Karpas-422 (cell line): ENCODE data around the gene CDH6. TPM values are rescaled to one million over a fixed set of nuclear protein-coding genes. Genes with fewer than 3 reads are reported as not detected.
"Not testable (repeated sequence)": the region's sequence is repeated elsewhere in the genome, so short reads cannot be mapped to it uniquely, and the experiment has no call there.

Source experiments
- DNase-seq: peaks from one replicate; pipeline ENCODE4 v3.0.0-alpha.2; 2015
- H2AFZ ChIP-seq: fragments of 200-600 bp; sonication (generic); 2 replicates; pipeline ENCODE4 v1.6.1; 2014; ENCODE audit warnings: antibody characterized with exemption, low read length, mixed read lengths
- H3K27ac ChIP-seq: fragments of 200-600 bp; sonication (generic); 2 replicates; pipeline ENCODE4 v1.5.1; 2014; ENCODE audit warnings: mild to moderate bottlenecking, low read length, moderate library complexity
- H3K27me3 ChIP-seq: fragments of 200-600 bp; sonication (generic); 2 replicates; pipeline ENCODE4 v1.6.1; 2014; ENCODE audit warnings: low read length, mixed read lengths
- H3K36me3 ChIP-seq: fragments of 200-600 bp; sonication (generic); 2 replicates; pipeline ENCODE4 v1.6.1; 2014; ENCODE audit warnings: low read length, mixed read lengths; ENCODE audit not compliant: insufficient read depth
- H3K4me1 ChIP-seq: fragments of 200-600 bp; sonication (generic); 2 replicates; pipeline ENCODE4 v1.6.1; 2014; ENCODE audit warnings: mild to moderate bottlenecking, low read length, mixed read lengths
- H3K4me2 ChIP-seq: fragments of 200-600 bp; sonication (generic); 2 replicates; pipeline ENCODE4 v1.6.1; 2014; ENCODE audit warnings: low read length, low read depth, mild to moderate bottlenecking; ENCODE audit not compliant: poor library complexity, severe bottlenecking
- H3K4me3 ChIP-seq: fragments of 200-600 bp; sonication (generic); 2 replicates; pipeline ENCODE4 v1.5.1; 2014; ENCODE audit warnings: mild to moderate bottlenecking, antibody characterized with exemption, low read length, mixed read lengths
- H3K79me2 ChIP-seq: fragments of 200-600 bp; sonication (generic); 2 replicates; pipeline ENCODE4 v1.6.1; 2014; ENCODE audit warnings: mild to moderate bottlenecking, low read length, mixed read lengths
- H3K9ac ChIP-seq: fragments of 200-600 bp; sonication (generic); 2 replicates; pipeline ENCODE4 v1.6.0; 2014; ENCODE audit warnings: low read length
- H3K9me2 ChIP-seq: fragments of 200-600 bp; sonication (generic), shearing (Covaris generic); replicated peaks from 2 replicates; pipeline ENCODE4 v1.6.0; 2014; ENCODE audit warnings: mild to moderate bottlenecking, low read length, moderate library complexity; ENCODE audit not compliant: insufficient read depth
- H3K9me3 ChIP-seq: fragments of 300-700, 200-600 bp; sonication (generic); 2 replicates; pipeline ENCODE4 v1.6.1; 2014; ENCODE audit warnings: low read length, mixed read lengths
- H4K20me1 ChIP-seq: fragments of 200-600 bp; sonication (generic); 2 replicates; pipeline ENCODE4 v1.6.1; 2014; ENCODE audit warnings: mild to moderate bottlenecking, antibody characterized with exemption, low read length, low read depth; ENCODE audit not compliant: insufficient read depth
- total RNA-seq: library from RNA; depleted of rRNA; stranded (reverse); fragments of >200 nt; shearing (Covaris generic); gene quantifications from 2 replicates; pipeline ENCODE4 v1.2.3, GENCODE V29; 2014; ENCODE audit warnings: low replicate concordance

Gene CDH6
- total RNA-seq, 1 experiment from 2014 or later: not detected

DNA sequence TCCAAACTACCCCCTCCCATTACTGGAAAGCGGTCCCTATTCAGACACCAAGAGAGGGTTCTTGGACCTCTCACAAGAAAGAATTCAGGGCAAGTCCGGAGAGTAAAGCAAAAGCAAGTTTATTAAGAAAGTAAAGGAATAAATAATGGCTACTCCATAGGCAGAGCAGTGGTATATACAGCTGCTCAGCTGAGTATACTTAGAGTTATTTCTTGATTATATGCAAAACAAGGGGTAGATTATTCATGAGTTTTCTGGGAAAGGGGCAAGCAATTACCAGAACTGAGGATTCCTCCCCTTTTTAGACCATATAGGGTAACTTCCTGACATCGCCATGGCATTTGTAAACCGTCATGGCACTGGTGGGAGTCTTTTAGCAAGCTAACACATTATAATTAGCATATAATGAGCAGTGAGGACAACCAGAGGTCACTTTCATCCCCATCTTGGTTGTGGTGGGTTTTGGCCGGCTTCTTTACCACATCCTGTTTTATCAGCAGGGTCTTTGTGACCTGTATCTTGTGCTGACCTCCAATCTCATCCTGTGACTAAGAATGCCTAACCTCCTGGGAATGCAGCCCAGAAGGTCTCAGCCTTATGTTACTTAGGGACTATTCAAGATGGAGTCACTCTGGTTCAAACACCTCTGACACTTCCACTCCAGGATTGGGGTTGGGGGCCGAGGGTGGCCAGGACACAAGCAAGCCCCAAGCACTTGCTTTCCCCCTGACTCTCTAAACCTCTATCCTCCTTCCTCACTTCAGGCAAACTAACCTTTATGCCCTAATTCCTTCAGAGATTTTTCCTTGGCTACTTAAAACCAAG, 168.4 kb downstream of the CDH6 start:
- H3K9ac ChIP-seq, H3K4me2 ChIP-seq, H3K79me2 ChIP-seq, H3K27me3 ChIP-seq, H2AFZ ChIP-seq, H3K36me3 ChIP-seq, DNase-seq, H3K4me1 ChIP-seq, H3K4me3 ChIP-seq, H3K9me2 ChIP-seq, H3K27ac ChIP-seq, H3K9me3 ChIP-seq, H4K20me1 ChIP-seq: not testable (repeated sequence)

DNA sequence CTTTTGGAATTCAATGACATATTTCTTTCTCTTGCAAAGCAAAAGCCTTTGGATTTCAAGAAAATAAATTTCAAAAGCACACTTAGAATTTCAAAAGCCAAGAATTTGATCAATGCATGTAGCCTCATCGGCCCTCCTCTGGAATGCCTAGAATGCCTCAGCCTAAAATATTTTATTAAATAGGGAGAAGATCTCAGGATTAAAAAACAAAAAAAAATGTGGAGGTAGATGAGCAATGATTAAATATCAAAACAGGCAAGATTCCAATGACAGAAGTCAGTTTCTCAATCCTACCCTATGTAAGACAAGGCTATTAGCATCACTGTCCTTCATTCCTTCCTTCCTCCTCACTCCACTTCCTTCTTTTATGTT, 169.0 kb downstream of the CDH6 start:
- Histone ChIP-seq H3K27me3 (no peaks in the 10 kb centered on the region), H3K9me2 (peaks cover 3% of the 10 kb centered on the region; the same call in 1 of the 2 replicates), H3K4me2 (no peak overlapping the region), H3K36me3 (no peaks in the 10 kb centered on the region), H4K20me1 (no peaks in the 10 kb centered on the region), H3K27ac (no peak overlapping the region), H2AFZ (no peak overlapping the region), H3K79me2 (no peaks in the 10 kb centered on the region), H3K9ac (no peak overlapping the region), H3K4me1 (no peaks in the 10 kb centered on the region), H3K9me3 (no peaks in the 10 kb centered on the region), H3K4me3 (no peak overlapping the region)
- DNase-seq: no peak

DNA sequence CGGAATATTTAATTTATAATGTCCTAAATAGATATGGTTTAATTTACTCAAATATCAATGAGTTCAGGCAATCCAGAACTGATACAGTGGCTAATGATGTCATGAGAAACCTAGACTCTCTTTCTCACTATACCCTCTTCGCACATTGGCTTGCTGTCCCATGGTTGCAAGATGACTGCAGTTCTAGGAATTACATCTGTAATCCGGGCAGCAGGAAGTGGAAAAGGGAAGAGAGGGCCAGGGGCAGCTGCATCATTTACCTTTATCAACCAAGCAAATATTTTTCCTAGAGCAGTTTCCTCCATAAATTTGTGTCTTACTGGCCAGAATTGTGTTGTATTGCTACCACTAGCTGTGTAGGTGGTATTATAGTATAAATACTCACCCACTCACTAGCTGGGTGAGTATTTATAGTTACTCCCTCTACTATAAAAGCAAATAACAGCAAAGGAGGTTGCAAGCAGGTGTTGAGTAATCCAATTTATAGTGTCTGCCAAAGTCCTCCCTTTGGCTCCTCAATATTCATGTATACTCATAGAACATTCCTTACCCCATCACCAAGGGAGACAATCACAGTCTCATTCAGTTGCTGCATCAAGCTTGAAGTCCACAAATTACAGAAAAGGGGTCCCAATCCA, 169.6 kb downstream of the CDH6 start:
- Histone ChIP-seq H3K79me2 (no peaks in the 10 kb centered on the region), H3K4me1 (no peaks in the 10 kb centered on the region), H3K4me3 (no peak overlapping the region), H3K9me3 (no peaks in the 10 kb centered on the region), H3K36me3 (no peaks in the 10 kb centered on the region), H3K4me2 (no peak overlapping the region), H3K9ac (no peak overlapping the region), H4K20me1 (no peaks in the 10 kb centered on the region), H3K27me3 (no peaks in the 10 kb centered on the region), H2AFZ (no peak overlapping the region), H3K27ac (no peak overlapping the region), H3K9me2 (peaks cover 3% of the 10 kb centered on the region; the same call in 1 of the 2 replicates)
- no peak for DNase-seq

DNA sequence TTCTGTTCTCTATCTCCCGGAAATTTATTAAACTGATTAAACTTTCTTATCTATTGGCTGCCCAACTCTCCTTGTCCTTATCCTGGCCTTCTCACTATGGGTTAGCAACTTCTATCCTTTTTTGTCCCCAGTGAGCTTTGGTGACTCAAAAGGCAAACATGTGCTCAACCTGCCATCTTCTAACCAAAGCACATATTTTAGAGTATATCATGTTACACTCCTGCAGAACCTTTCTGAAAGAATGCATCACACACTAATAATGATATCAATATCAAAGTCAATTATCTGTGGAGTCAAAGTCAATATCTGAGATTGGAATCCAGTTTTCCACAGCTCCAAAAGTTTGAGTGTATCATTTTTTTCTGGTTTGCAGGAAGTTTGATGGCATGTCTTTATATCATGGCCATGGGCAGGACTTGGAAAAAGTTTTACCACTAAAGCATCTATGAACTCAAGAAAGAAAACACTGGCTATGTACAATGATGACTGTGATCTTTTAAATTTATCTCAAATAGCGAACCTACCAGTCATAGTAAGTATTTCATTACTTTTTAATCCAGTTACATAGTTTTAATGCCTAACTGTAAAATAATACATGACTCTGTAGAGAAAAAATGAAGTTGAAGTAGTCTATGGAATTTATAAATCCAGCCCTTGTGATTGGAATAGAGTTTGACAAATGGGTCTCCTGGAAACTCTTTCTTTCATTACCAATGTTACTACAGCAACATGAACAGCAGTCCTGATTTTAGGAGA, 171.6 kb downstream of the CDH6 start:
- H2AFZ ChIP-seq: no peak overlapping the region
- H3K9me2 ChIP-seq: peaks cover 3% of the 10 kb centered on the region; the same call in 1 of the 2 replicates
- no peaks in the 10 kb centered on the region for H3K27me3 ChIP-seq
- H3K4me1 ChIP-seq: no peaks in the 10 kb centered on the region
- H3K4me3 ChIP-seq: no peak overlapping the region
- no peak overlapping the region for H3K9ac ChIP-seq
- no peaks in the 10 kb centered on the region for H3K9me3 ChIP-seq
- no peaks in the 10 kb centered on the region for H4K20me1 ChIP-seq
- H3K36me3 ChIP-seq: no peaks in the 10 kb centered on the region
- no peak overlapping the region for H3K4me2 ChIP-seq
- no peak for DNase-seq
- H3K27ac ChIP-seq: no peak overlapping the region
- H3K79me2 ChIP-seq: no peaks in the 10 kb centered on the region

DNA sequence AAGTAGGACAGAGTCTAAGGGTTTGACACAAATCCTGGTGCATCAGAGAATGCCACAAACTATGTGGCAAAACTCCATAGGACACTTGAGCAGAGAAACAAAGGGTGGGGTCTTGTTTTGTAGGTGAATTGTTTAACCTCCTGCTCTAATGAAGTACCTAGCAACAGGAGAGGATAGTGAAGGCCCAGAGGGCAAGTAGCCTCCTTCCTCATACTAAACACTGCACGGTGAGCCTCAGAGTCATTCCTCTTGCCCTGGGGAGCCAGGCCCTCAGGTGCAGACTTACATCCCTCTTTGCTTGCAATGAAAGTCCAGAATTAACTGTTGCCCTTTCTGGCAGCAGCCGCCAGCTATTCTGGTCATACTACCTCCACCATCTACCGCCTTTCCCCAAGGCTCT, 172.3 kb downstream of the CDH6 start:
- Histone ChIP-seq H3K4me3 (no peak overlapping the region), H3K79me2 (no peaks in the 10 kb centered on the region), H4K20me1 (no peaks in the 10 kb centered on the region), H2AFZ (no peak overlapping the region), H3K9ac (no peak overlapping the region), H3K27me3 (no peaks in the 10 kb centered on the region), H3K4me2 (no peak overlapping the region), H3K9me3 (no peaks in the 10 kb centered on the region), H3K27ac (no peak overlapping the region), H3K4me1 (no peaks in the 10 kb centered on the region), H3K9me2 (peaks cover 3% of the 10 kb centered on the region; the same call in 1 of the 2 replicates), H3K36me3 (no peaks in the 10 kb centered on the region)
- no peak for DNase-seq

DNA sequence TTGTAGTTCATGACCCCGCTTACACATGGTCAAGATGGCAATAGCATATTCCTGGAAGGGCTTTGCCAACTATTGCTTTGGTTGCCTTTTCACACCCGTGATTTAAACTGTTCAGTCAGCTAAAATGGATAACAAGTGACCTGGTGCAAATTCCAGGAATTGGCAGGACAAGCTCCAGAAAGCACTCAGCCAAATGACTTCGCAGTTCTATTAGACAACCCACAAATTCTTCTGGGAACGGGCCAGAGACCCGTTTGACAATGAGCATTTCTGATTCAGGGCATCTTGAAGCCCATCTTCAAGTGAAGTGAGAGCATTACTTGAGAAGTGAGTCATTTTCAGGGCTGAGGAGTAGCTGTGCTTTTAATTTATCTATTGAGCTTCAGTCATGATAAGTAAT, 173.5 kb downstream of the CDH6 start:
- H3K79me2 ChIP-seq: no peaks in the 10 kb centered on the region
- no peak overlapping the region for H3K27ac ChIP-seq
- no peak overlapping the region for H3K9ac ChIP-seq
- no peak overlapping the region for H3K4me2 ChIP-seq
- no peaks in the 10 kb centered on the region for H3K36me3 ChIP-seq
- no peak overlapping the region for H2AFZ ChIP-seq
- no peaks in the 10 kb centered on the region for H3K4me1 ChIP-seq
- no peaks in the 10 kb centered on the region for H3K27me3 ChIP-seq
- H4K20me1 ChIP-seq: no peaks in the 10 kb centered on the region
- no peak overlapping the region for H3K4me3 ChIP-seq
- H3K9me2 ChIP-seq: peaks cover 3% of the 10 kb centered on the region; the same call in 1 of the 2 replicates
- H3K9me3 ChIP-seq: no peaks in the 10 kb centered on the region
- DNase-seq: no peak

DNA sequence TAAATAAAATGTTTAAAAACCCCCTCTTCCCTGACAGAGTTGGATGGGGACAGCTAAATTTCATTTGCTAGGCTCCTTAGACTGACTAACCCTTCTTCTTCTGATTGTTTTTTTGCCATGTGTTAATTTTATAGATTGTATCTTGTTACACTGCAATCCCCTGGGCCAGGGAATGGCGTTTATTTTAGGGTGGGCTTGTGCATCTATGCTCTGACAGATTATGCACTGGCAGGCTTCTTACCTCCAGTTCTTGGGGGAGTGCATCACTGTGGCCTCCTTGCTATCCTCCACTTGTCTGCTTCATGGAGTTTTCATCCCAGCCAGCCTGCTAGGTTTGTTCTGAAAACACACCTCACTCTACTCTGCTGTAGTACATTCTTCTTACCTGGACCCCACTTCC, 178.6 kb downstream of the CDH6 start:
- Histone ChIP-seq H3K4me1 (no peaks in the 10 kb centered on the region), H3K9ac (no peak overlapping the region), H4K20me1 (no peaks in the 10 kb centered on the region), H3K27me3 (no peaks in the 10 kb centered on the region), H3K4me2 (no peak overlapping the region), H3K36me3 (no peaks in the 10 kb centered on the region), H3K9me3 (no peaks in the 10 kb centered on the region), H3K9me2 (no peaks in the 10 kb centered on the region), H3K79me2 (no peaks in the 10 kb centered on the region), H3K4me3 (no peak overlapping the region), H3K27ac (no peak overlapping the region), H2AFZ (no peak overlapping the region)
- DNase-seq: no peak

DNA sequence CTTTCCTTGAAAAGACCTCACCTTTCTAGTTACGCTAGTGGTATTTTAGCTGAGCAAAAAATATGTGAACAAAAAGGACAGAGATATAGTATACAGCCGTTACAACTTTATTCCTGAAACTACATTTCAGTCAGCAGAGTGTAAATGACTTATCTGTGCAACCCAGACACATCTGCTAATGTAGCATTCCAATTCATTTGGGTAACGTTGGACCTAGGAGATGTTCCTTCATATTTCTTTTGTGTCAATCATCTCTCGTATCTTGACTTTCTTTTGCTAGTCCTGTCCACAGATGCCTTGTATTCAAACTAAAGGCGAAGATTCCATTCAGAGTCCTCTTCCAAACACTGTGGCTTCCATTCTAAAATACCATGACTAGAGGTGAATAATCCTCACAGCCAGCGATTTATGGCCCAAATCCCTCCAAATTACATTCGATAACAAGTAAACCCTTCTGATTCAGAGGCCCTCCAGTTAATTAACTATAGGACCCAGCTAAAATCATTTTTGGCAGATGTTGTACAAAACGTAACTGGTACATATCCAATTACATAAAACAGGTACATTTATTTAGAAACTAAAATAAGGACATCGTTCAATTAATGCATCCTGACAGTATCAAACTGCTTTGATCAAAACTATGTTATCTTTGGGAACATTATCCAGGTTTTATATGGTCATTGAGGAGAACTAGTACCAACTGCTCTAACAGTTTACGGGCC, 182.7 kb downstream of the CDH6 start:
- H4K20me1 ChIP-seq: no peaks in the 10 kb centered on the region
- H3K9me3 ChIP-seq: no peaks in the 10 kb centered on the region
- no peak overlapping the region for H3K4me3 ChIP-seq
- no peak overlapping the region for H2AFZ ChIP-seq
- H3K4me2 ChIP-seq: no peak overlapping the region
- no peak overlapping the region for H3K27ac ChIP-seq
- no peaks in the 10 kb centered on the region for H3K9me2 ChIP-seq
- no peaks in the 10 kb centered on the region for H3K4me1 ChIP-seq
- H3K79me2 ChIP-seq: no peaks in the 10 kb centered on the region
- no peaks in the 10 kb centered on the region for H3K27me3 ChIP-seq
- DNase-seq: no peak
- H3K36me3 ChIP-seq: no peaks in the 10 kb centered on the region
- no peak overlapping the region for H3K9ac ChIP-seq
